Activated CD4-positive, alpha-beta T cell treated with anti-CD3 and anti-CD28 coated beads, Interleukin-2, amount 10 ng/mL, durations not matched to agents 7 days and 5 days (primary cell): Measurements from ENCODE around the gene GSTM4. TPM values are rescaled to one million over a fixed set of nuclear protein-coding genes. Genes with fewer than 3 reads are reported as not detected.
"Not testable (repeated sequence)": the region's sequence is repeated elsewhere in the genome, so short reads cannot be mapped to it uniquely, and the experiment has no call there.

ENCODE experiments used
- CTCF ChIA-PET: fragments of 350-600 bp; sonication (Branson Sonifier 250); formaldehyde crosslinking; loops from one replicate; lab custom pipeline; 2021; ENCODE audit warnings: antibody characterized with exemption; lab: Charles Lee
- POLR2A ChIA-PET: fragments of 350-600 bp; sonication (Branson Sonifier 250); formaldehyde crosslinking; loops from one replicate; lab custom pipeline; 2021; ENCODE audit warnings: antibody characterized with exemption; lab: Charles Lee
- DNase-seq: peaks from one replicate; pipeline ENCODE4 v3.0.0-alpha.2; 2020
- H3K27ac Mint-ChIP-seq: one replicate; pipeline ENCODE4 v1.8.0; 2021; ENCODE audit warnings: mild to moderate bottlenecking, moderate library complexity, mixed read lengths
- H3K27me3 Mint-ChIP-seq: one replicate; pipeline ENCODE4 v1.8.0; 2021; ENCODE audit warnings: mixed read lengths
- H3K36me3 Mint-ChIP-seq: one replicate; pipeline ENCODE4 v1.8.0; 2021; ENCODE audit warnings: low read depth, mixed read lengths
- H3K4me1 Mint-ChIP-seq: one replicate; pipeline ENCODE4 v1.8.0; 2021; ENCODE audit warnings: mixed read lengths
- H3K4me3 Mint-ChIP-seq: one replicate; pipeline ENCODE4 v1.8.0; 2021; ENCODE audit warnings: mild to moderate bottlenecking, moderate library complexity, mixed read lengths
- H3K9me3 Mint-ChIP-seq: one replicate; pipeline ENCODE4 v1.8.0; 2021; ENCODE audit warnings: mixed read lengths
- total RNA-seq, 2 experiments: library from RNA; stranded (reverse); gene quantifications; one replicate each; pipeline ENCODE4 v1.2.3, GENCODE V29; 2021

GSTM4 gene
- total RNA-seq, 2 experiments from 2014 or later: 34.3 to 36.3 TPM

- no peaks in the 10 kb centered on the region for H3K36me3 Mint-ChIP-seq
- POLR2A ChIA-PET: no interaction called here
- H3K4me3 Mint-ChIP-seq: no peak overlapping the region
- peaks cover 6% of the 10 kb centered on the region for H3K4me1 Mint-ChIP-seq
- peak; percentile 5 for DNase-seq
- H3K27me3 Mint-ChIP-seq: peaks cover 23% of the 10 kb centered on the region
- CTCF ChIA-PET: interaction anchor here (0.6 to 6.3 kb wide), 6 partner anchors 9 to 362 kb away, joined by 3 to 52 read pairs (median 4); partner anchors contain the start of genes AHCYL1, AMPD2 and GNAT2
- peak overlapping the region; percentile 46 for H3K27ac Mint-ChIP-seq
- no peaks in the 10 kb centered on the region for H3K9me3 Mint-ChIP-seq
Observed at GRCh38 chr1:109649491-109649914, 6.4 kb upstream of the GSTM4 start.

DNA sequence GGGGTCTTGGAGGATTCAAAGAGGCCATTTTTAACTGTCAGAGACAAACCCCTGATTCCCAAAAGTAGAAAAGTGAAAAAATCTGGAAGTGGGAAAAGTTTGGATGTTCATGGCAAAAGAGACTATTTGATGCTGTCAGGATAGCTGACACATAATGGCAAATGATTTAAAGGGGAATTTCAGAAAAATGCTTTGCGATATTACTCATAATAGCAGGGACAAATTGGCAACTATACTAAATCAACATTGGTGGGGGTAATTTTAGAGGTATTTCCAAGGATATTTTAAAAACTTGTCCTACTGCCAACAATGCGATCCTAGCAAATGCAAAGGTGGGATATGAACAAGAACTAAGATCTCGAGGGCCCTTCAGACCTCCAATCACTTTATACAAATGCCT is 5.3 kb upstream of the GSTM4 start:
- Mint-ChIP-seq H3K4me3 (no peak overlapping the region), H3K36me3 (no peaks in the 10 kb centered on the region)
- DNase-seq: no peak

DNA sequence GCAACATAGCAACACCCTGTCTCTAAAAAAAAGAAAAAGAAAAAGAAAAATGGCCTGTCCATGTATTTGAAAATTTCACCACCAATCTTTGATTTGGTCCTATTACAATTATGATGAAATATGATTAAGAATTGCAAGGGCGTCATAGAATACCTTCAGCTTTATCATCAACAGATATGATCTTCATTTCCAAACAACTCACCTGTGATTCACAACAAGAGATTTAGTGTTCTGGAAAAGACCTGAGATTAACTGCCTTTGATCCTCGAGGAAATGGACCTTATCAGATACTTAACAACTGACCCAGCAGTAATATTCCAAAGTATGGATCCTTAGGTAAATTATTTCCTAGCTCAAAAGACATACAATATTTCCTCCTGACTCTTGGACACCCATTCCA is 3.5 kb upstream of the GSTM4 start:
- H3K27ac Mint-ChIP-seq: no peak overlapping the region
- H3K4me1 Mint-ChIP-seq: peaks cover 26% of the 10 kb centered on the region
- H3K36me3 Mint-ChIP-seq: no peaks in the 10 kb centered on the region
- peaks cover 27% of the 10 kb centered on the region for H3K27me3 Mint-ChIP-seq
- H3K9me3 Mint-ChIP-seq: no peaks in the 10 kb centered on the region
- H3K4me3 Mint-ChIP-seq: no peak overlapping the region
- no peak for DNase-seq
- CTCF ChIA-PET: interaction anchor here (0.8 to 6.3 kb wide), 6 partner anchors 9 to 332 kb away, joined by 3 to 52 read pairs (median 4); partner anchors contain the start of gene AHCYL1
- POLR2A ChIA-PET: no interaction called here

More for the DNA sequence above, 5.3 kb upstream of the GSTM4 start:
- no peaks in the 10 kb centered on the region for H3K9me3 Mint-ChIP-seq
- H3K27ac Mint-ChIP-seq: no peak overlapping the region
- ChIA-PET POLR2A (no interaction called here), CTCF (interaction anchor here (1.0 to 6.3 kb wide), 7 partner anchors 11 to 361 kb away, joined by 3 to 52 read pairs (median 4); partner anchors contain the start of genes AHCYL1, AMPD2 and GNAT2)
- peaks cover 27% of the 10 kb centered on the region for H3K27me3 Mint-ChIP-seq
- peaks cover 15% of the 10 kb centered on the region for H3K4me1 Mint-ChIP-seq

- CTCF ChIA-PET: interaction anchor here (1.3 to 6.3 kb wide), 4 partner anchors 8 to 331 kb away, joined by 3 to 52 read pairs (median 15); partner anchors contain the start of gene AHCYL1
- Mint-ChIP-seq H3K27me3 (peaks cover 27% of the 10 kb centered on the region), H3K27ac (no peak overlapping the region), H3K36me3 (no peaks in the 10 kb centered on the region), H3K4me3 (no peak overlapping the region), H3K4me1 (peaks cover 26% of the 10 kb centered on the region), H3K9me3 (no peaks in the 10 kb centered on the region)
- POLR2A ChIA-PET: no interaction called here
- no peak for DNase-seq
Observed at GRCh38 chr1:109653306-109653705, 2.6 kb upstream of the GSTM4 start.

GRCh38 chr1:109654519-109654918 is 1.4 kb upstream of the GSTM4 start:
- Mint-ChIP-seq H3K36me3 (no peaks in the 10 kb centered on the region), H3K9me3 (no peaks in the 10 kb centered on the region), H3K27me3 (peaks cover 27% of the 10 kb centered on the region), H3K4me3 (no peak overlapping the region), H3K27ac (no peak overlapping the region), H3K4me1 (peaks cover 26% of the 10 kb centered on the region)
- ChIA-PET CTCF (interaction anchor here (1.6 to 5.3 kb wide), 4 partner anchors 14 to 330 kb away, joined by 3 to 28 read pairs (median 20); partner anchors contain the start of gene AHCYL1), POLR2A (no interaction called here)
- DNase-seq: peak; percentile 3

GRCh38 chr1:109657395-109657794 is 1.5 kb downstream of the GSTM4 start:
- Mint-ChIP-seq H3K27ac (no peak overlapping the region), H3K27me3 (peaks cover 12% of the 10 kb centered on the region), H3K4me1 (peaks cover 26% of the 10 kb centered on the region), H3K36me3 (no peaks in the 10 kb centered on the region), H3K4me3 (peak overlapping the region; percentile 82), H3K9me3 (no peaks in the 10 kb centered on the region)
- DNase-seq: no peak
- POLR2A ChIA-PET: no interaction called here
- CTCF ChIA-PET: interaction anchor here (1.5 to 3.7 kb wide), 3 partner anchors 18 to 327 kb away, joined by 8 to 13 read pairs (median 10); partner anchors contain the start of gene AHCYL1

GRCh38 chr1:109657970-109658369 is 2.1 kb downstream of the GSTM4 start:
- H3K9me3 Mint-ChIP-seq: no peaks in the 10 kb centered on the region
- DNase-seq: no peak
- no peak overlapping the region for H3K4me3 Mint-ChIP-seq
- H3K27me3 Mint-ChIP-seq: peaks cover 12% of the 10 kb centered on the region
- H3K36me3 Mint-ChIP-seq: no peaks in the 10 kb centered on the region
- H3K27ac Mint-ChIP-seq: no peak overlapping the region
- peaks cover 26% of the 10 kb centered on the region for H3K4me1 Mint-ChIP-seq
- ChIA-PET POLR2A (no interaction called here), CTCF (interaction anchor here (1.5 to 3.7 kb wide), 4 partner anchors 18 to 326 kb away, joined by 3 to 13 read pairs (median 9); partner anchors contain the start of gene AHCYL1)

DNA sequence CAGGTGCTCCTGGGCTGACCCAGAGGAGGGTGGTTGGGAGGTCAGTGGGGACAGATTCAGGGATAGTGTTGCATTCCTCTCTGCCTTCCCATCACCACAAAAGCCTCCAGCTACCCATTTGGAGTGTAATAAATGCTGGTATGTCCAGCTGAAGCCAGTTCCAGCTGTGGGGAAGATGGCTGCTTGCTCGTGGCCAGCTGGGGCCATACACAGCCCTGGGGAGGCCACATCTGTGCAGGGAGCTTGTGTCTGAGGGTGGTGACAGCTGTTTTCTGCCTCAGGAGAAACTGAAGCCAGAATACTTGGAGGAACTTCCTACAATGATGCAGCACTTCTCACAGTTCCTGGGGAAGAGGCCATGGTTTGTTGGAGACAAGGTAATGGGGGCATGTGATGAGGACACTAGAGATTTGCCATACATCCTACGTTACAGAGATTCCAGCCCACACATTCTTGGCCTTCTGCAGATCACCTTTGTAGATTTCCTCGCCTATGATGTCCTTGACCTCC is 2.7 kb downstream of the GSTM4 start:
- peaks cover 25% of the 10 kb centered on the region for H3K4me1 Mint-ChIP-seq
- H3K36me3 Mint-ChIP-seq: no peaks in the 10 kb centered on the region
- no peak overlapping the region for H3K4me3 Mint-ChIP-seq
- ChIA-PET CTCF (interaction anchor here (1.3 to 3.7 kb wide), 4 partner anchors 16 to 118 kb away, joined by 3 to 10 read pairs (median 6); no protein-coding TSS in a partner anchor), POLR2A (no interaction called here)
- no peaks in the 10 kb centered on the region for H3K9me3 Mint-ChIP-seq
- H3K27ac Mint-ChIP-seq: peak overlapping the region; percentile 41
- DNase-seq: no peak
- H3K27me3 Mint-ChIP-seq: peaks cover 6% of the 10 kb centered on the region

DNA sequence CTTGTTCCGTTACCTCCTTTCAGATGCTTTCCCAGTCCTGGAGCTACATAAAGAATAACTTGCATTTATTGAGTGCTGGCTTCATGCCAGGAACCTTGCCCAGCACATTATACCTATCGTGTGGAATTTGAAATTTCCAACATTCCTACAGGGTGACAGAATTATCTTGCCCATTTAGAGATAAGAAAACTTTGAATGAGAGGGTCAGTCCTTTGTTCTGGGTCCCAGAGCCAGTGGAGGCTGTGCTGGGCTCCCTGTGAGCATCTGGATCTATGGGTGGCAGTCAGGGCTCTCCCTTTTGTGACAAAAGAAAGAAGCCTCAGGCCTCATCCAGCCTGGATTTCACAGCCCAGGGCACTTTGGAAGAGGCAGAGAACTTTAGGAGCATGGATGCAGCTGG is 3.2 kb downstream of the GSTM4 start:
- no peaks in the 10 kb centered on the region for H3K9me3 Mint-ChIP-seq
- peaks cover 24% of the 10 kb centered on the region for H3K4me1 Mint-ChIP-seq
- DNase-seq: no peak
- H3K4me3 Mint-ChIP-seq: no peak overlapping the region
- no peak overlapping the region for H3K27ac Mint-ChIP-seq
- ChIA-PET POLR2A (no interaction called here), CTCF (interaction anchor here (1.3 to 3.7 kb wide), 3 partner anchors 16 to 118 kb away, joined by 3 to 10 read pairs (median 3); no protein-coding TSS in a partner anchor)
- H3K27me3 Mint-ChIP-seq: peaks cover 5% of the 10 kb centered on the region
- H3K36me3 Mint-ChIP-seq: no peaks in the 10 kb centered on the region

GRCh38 chr1:109659997-109660690 is 4.2 kb downstream of the GSTM4 start:
- Mint-ChIP-seq H3K9me3 (no peaks in the 10 kb centered on the region), H3K4me3 (no peak overlapping the region), H3K4me1 (peaks cover 14% of the 10 kb centered on the region), H3K27me3 (no peaks in the 10 kb centered on the region), H3K36me3 (no peaks in the 10 kb centered on the region), H3K27ac (no peak overlapping the region)
- ChIA-PET POLR2A (no interaction called here), CTCF (interaction anchor here (1.3 kb wide), 1 partner anchor 20 kb away, joined by 5 read pairs; no protein-coding TSS in a partner anchor)
- DNase-seq: no peak

- H3K27me3 Mint-ChIP-seq, POLR2A ChIA-PET, H3K9me3 Mint-ChIP-seq, DNase-seq, H3K36me3 Mint-ChIP-seq, H3K4me3 Mint-ChIP-seq, H3K27ac Mint-ChIP-seq: not testable (repeated sequence)
- peaks cover 10% of the 10 kb centered on the region for H3K4me1 Mint-ChIP-seq
- CTCF ChIA-PET: interaction anchor here (1.3 kb wide), 1 partner anchor 20 kb away, joined by 5 read pairs; no protein-coding TSS in a partner anchor
Observed at GRCh38 chr1:109660691-109661026, 4.8 kb downstream of the GSTM4 start.

DNA sequence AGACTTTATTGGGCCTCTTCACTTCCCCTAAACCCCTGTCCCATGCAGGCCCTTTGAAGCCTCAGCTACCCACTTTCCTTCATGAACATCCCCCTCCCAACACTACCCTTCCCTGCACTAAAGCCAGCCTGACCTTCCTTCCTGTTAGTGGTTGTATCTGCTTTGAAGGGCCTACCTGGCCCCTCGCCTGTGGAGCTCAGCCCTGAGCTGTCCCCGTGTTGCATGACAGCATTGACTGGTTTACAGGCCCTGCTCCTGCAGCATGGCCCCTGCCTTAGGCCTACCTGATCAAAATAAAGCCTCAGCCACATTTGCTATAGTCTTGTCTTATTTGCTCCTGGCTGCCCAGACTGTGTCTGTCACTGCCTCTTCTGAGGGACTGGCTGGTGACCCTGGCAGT is 5.5 kb downstream of the GSTM4 start:
- Mint-ChIP-seq H3K9me3 (no peaks in the 10 kb centered on the region), H3K27ac (no peak overlapping the region), H3K4me1 (peaks cover 3% of the 10 kb centered on the region), H3K27me3 (no peaks in the 10 kb centered on the region), H3K36me3 (no peaks in the 10 kb centered on the region), H3K4me3 (no peak overlapping the region)
- CTCF ChIA-PET: interaction anchor here (0.6 to 1.3 kb wide), 6 partner anchors 9 to 171 kb away, joined by 3 to 5 read pairs (median 3); no protein-coding TSS in a partner anchor
- POLR2A ChIA-PET: no interaction called here
- DNase-seq: no peak

- POLR2A ChIA-PET: no interaction called here
- CTCF ChIA-PET: no interaction called here
- no peak for DNase-seq
- Mint-ChIP-seq H3K4me1 (peaks cover 15% of the 10 kb centered on the region), H3K4me3 (no peak overlapping the region), H3K36me3 (no peaks in the 10 kb centered on the region), H3K27me3 (no peaks in the 10 kb centered on the region), H3K9me3 (no peaks in the 10 kb centered on the region), H3K27ac (no peak overlapping the region)
Observed at GRCh38 chr1:109664671-109665070, 8.8 kb downstream of the GSTM4 start.
